LNCAP (cell line): ENCODE data around the gene DNPEP.

Source experiments
- TF ChIP-seq, protein P1 (sequence below): fragments of 450-650 bp; IDR thresholded peaks from 2 replicates; pipeline ENCODE4 v1.5.1; 2017; ENCODE audit warnings: mild to moderate bottlenecking

DNPEP gene

DNA sequence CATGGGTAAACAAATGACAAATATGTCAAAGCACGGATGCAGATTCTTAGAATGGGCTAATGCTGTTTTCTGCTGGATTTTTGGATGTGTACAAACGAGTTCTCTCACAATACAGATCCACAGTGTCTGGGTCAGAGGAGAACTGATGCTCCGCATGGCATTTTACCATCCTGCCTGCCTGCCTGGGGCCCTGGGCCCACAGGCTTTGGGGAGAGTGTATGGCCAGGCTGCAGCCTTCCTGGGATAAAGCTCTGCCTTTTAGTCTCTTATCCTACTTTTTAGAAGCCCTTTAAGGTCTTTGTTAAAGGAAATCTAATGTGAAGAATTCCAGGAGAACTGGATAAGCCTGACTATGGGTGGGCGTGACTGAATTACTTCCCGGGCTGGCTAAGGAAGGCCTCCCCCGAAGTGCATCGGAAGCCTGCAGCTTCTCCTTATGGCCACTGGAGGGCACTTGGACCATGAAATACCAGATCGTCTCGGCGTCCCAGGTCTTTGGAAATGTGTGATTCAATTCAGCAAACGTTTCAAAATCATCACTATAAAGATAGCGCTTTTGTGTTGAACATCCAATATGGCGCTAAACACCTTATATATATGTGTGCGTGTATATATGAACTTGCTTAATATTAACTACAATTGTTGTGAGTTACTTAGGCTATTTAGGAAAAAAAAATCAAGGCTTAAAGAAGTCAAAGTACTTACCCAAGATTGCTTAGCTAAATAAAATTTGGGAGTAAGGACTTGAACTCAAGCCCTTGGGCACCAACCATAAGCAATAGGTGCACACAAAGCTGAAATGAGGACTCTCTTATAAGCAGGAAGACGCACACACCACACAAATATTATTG, 15.2 kb upstream of the DNPEP start:
- TF ChIP-seq, protein P1, sequence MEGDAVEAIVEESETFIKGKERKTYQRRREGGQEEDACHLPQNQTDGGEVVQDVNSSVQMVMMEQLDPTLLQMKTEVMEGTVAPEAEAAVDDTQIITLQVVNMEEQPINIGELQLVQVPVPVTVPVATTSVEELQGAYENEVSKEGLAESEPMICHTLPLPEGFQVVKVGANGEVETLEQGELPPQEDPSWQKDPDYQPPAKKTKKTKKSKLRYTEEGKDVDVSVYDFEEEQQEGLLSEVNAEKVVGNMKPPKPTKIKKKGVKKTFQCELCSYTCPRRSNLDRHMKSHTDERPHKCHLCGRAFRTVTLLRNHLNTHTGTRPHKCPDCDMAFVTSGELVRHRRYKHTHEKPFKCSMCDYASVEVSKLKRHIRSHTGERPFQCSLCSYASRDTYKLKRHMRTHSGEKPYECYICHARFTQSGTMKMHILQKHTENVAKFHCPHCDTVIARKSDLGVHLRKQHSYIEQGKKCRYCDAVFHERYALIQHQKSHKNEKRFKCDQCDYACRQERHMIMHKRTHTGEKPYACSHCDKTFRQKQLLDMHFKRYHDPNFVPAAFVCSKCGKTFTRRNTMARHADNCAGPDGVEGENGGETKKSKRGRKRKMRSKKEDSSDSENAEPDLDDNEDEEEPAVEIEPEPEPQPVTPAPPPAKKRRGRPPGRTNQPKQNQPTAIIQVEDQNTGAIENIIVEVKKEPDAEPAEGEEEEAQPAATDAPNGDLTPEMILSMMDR: peak; percentile 91

DNA sequence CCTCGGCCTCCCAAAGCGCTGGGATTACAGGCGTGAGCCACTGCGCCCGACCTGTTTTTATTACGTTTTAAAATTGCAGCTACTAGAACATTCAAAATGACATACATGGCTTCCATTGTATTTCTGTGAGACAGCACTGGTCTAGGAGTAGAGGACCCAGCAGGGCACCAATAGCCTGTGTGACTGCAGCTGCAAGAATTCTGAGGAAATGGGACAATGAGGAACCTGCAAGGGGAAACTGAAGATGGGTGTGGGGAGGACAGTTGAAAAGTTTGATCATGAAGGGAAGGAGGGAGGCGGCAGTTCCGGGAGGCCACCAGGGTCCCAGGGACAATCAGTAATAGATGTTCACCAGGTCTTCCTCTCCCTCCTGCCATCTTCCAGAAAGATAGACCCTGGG, 13.9 kb upstream of the DNPEP start:
- TF ChIP-seq, protein P1: no peak

DNA sequence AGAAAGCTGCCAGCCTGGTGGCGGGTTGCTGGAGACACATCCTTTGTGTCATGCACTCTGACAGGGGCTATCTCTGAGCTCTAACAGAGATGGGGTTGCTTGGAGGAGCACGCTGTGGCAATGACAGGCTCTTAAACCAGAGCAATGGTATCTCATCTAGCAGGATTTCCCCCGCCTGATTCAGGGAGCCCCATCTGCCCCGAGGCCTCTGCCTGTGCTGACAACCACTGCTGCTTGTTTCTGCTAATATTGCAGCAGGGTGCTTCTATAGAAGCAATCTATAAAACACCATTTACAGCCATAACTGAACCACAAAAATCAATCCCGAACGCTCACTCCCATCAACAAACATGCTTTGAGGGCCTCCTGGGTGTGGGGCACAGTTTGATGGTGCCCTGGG, 12.8 kb upstream of the DNPEP start:
- TF ChIP-seq, protein P1: no peak

DNA sequence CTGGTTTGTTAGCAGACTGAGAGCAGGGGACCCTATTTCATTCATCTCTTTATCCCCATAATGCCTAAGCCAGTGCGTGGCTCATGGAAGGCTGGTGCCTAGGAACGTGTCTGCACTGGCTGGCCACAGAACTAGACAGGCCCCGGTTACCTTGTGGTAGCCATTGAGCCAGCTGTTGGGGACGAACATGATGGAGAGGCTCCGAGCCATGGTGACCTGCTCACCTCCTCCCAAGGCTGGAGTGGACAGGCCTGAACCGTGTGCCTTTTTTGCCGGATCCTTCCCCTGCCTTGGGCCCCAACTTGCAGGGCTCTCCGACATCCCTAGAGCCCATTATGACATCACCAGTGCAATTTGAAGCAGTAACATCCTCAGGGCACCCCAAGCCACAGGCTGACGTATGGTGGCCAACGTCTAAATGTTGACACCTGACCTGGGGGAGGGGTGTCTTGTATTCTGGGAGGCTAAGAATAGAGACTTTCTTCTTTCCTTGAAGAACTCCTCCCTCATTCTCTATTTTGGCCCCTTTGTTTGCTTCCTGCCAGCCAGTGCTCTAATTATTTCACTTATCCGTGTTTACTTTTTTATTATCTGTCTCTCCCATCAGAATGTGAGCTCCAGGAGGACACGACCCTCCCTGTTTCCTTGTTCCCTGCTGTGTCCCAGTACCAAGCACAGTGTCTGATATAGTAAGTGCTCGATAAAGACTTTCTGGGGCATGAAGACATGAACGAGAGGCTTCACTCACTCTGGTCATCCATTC, 12.2 kb upstream of the DNPEP start:
- TF ChIP-seq, protein P1: no peak

DNA sequence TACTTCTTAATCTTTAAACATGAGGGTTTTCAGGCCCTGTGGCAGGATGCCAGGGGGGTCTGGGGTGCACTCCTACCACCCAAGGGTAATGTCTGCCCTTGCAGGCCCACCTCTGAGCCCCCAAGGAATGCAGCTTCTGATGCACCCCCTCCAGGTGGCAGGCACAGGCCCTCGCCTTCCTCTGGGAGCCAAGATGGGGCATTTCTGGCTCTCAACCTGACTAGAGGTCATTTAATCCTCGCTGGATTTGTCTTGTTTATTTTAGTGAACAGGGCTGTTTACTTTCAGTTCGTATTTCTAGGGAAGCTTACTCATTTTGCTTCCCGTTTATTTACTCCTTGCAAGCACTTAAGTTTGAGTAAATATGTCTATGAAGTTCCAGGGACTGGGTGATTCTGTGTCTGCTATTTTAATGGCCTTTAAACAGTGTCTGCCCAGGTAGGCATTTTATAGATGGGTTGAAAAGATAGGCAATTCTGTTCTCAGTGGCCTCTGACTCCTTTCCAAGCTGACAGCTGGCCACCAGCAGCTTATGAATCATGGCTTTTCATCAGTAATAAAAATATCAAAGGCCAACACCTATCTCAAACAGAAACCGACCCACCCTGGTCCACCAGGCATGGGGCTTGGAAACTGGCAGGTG, 11.1 kb upstream of the DNPEP start:
- TF ChIP-seq, protein P1: no peak

DNA sequence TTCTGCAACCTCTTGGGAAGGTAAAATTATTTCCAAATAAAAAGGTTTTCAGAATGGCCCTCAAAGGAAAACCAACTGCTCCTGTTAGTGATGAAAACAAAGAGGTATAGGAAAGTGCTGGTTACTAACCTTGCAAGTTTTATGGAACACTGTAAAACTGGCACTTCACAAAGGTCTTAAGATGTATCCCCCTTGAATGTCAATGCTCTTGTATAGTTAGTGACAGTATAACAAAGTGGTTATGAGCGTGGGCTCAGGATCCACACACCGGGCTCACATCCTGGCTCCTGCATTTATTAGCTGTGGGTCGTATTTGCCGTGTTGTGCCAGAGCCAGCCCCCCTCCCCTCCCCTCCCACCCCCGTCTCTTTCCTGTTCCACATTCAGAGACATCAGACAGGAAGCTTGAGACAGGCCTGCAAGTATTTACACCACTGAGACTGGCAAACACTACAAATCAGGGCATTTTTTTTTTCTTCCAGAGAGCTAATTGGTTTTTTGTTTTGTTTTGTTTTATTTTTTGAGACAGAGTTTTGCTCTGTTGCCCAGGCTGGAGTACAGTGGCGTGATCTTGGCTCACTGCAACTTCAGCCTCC, 9.2 kb upstream of the DNPEP start:
- TF ChIP-seq, protein P1: no peak

DNA sequence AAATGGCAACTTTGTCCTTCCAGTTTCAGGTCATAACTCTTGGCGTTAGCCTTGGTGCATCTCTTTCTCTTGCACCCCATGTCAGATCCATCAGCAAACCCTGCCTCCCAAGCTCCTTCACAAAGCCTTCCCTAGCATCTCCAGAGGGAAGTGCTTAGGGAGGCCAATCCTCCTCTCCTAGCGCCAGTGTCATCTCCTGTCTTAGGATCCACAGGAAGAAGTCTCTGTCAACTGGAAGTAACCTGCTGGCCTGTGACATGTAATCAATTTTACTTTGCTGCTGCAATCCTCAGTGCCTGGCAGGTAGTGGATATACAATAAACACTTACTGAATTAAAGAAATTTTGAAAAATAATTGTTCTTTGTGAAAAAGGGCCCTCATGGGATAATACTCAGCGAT, 7.9 kb upstream of the DNPEP start:
- TF ChIP-seq, protein P1: no peak
